Midbrain (tissue), 1 donor: ENCODE results near the gene CIRBP.
A peak's percentile ranks its signal among the peaks of the same experiment; 100 is the strongest.

ENCODE experiments used
- DNase-seq: peaks from one replicate; lab custom pipeline; 2025; lab: John Stamatoyannopoulos, UW

Gene CIRBP

GRCh38 chr19:1256646-1257474 lies 12.3 kb upstream of the CIRBP start:
- no peak for DNase-seq

- no peak for DNase-seq
Measured at GRCh38 chr19:1257475-1258162, 11.5 kb upstream of the CIRBP start.

GRCh38 chr19:1258163-1258492 lies 11.0 kb upstream of the CIRBP start:
- DNase-seq, result no peak

GRCh38 chr19:1258707-1259205 lies 10.4 kb upstream of the CIRBP start:
- no peak for DNase-seq

- peak; percentile 8 for DNase-seq
Measured at GRCh38 chr19:1259206-1259875, 9.8 kb upstream of the CIRBP start.

- no peak for DNase-seq
Measured at GRCh38 chr19:1259876-1260748, 9.0 kb upstream of the CIRBP start.

- peak; percentile 94 for DNase-seq
Measured at GRCh38 chr19:1260749-1261537, 8.2 kb upstream of the CIRBP start.

GRCh38 chr19:1261538-1261797 lies 7.7 kb upstream of the CIRBP start:
- DNase-seq, result no peak

- peak; percentile 44 for DNase-seq
Measured at GRCh38 chr19:1261798-1262622, 7.1 kb upstream of the CIRBP start.

GRCh38 chr19:1262623-1263123 lies 6.5 kb upstream of the CIRBP start:
- no peak for DNase-seq

- no peak for DNase-seq
Measured at GRCh38 chr19:1263188-1263587, 5.9 kb upstream of the CIRBP start.

- no peak for DNase-seq
Measured at GRCh38 chr19:1264801-1265614, 4.1 kb upstream of the CIRBP start.

GRCh38 chr19:1265615-1266128 lies 3.5 kb upstream of the CIRBP start:
- no peak for DNase-seq

GRCh38 chr19:1266129-1266915 lies 2.8 kb upstream of the CIRBP start:
- peak; percentile 53 for DNase-seq

GRCh38 chr19:1266916-1267476 lies 2.1 kb upstream of the CIRBP start:
- DNase-seq, result peak; percentile 83

GRCh38 chr19:1267477-1268225 lies 1.5 kb upstream of the CIRBP start:
- DNase-seq, result peak; percentile 4
